GM15510 (cell line): ENCODE results near the gene TLR7.

Experiments used
- POLR2A ChIP-seq: IDR thresholded peaks from 3 replicates; pipeline ENCODE4 v1.6.1; 2011; ENCODE audit warnings: borderline replicate concordance; ENCODE audit not compliant: insufficient read length; ENCODE audit errors: extremely low read depth

TLR7 gene

GRCh38 chrX:12901486-12901885, 34.6 kb downstream of the TLR7 start:
- no peak for TF ChIP-seq POLR2A

GRCh38 chrX:12903646-12904045, 36.8 kb downstream of the TLR7 start:
- no peak for TF ChIP-seq POLR2A

- TF ChIP-seq POLR2A: no peak
Measured at GRCh38 chrX:12906046-12906761, 39.3 kb downstream of the TLR7 start, which contains the start of gene TLR8. Gene TLR8 (plus strand): TSS chrX:12906620. CDS start chrX:12906707, 87 bp downstream.

DNA sequence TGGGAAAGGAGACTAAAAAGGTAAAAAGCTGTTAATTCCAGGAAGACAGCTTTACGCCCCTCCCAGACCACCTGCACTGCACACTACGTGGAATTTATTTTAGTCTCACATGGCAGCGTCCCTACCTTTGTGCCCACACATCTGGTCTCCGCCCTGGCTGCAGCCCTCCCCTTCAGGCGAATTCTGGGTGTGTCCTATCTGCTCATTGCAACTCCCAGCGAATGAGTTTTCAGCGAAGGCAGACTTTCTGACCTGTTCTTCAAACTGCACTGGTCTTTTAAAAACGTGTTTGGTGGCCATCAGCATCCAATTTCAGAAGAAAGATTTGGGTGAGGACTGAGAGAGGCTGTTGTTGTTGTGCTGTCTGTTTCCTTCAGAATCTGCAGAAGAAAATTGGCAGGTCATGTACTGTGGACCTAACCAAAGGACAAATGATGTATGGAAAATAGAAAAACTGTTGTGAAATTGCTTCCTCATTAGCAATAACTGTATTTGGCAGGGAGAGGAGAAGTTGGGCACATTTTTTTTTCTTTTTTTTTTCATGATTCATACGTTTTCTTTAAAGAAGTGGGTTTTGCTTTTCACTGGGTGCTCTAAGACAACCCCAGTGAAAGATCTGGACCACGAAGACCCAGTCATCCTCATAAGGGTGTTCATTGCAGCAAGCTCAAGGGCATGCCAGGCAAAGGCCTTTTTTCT, 43.7 kb downstream of the TLR7 start:
- no peak for TF ChIP-seq POLR2A

- no peak for TF ChIP-seq POLR2A
Measured at GRCh38 chrX:12911122-12911470, 44.2 kb downstream of the TLR7 start.

DNA sequence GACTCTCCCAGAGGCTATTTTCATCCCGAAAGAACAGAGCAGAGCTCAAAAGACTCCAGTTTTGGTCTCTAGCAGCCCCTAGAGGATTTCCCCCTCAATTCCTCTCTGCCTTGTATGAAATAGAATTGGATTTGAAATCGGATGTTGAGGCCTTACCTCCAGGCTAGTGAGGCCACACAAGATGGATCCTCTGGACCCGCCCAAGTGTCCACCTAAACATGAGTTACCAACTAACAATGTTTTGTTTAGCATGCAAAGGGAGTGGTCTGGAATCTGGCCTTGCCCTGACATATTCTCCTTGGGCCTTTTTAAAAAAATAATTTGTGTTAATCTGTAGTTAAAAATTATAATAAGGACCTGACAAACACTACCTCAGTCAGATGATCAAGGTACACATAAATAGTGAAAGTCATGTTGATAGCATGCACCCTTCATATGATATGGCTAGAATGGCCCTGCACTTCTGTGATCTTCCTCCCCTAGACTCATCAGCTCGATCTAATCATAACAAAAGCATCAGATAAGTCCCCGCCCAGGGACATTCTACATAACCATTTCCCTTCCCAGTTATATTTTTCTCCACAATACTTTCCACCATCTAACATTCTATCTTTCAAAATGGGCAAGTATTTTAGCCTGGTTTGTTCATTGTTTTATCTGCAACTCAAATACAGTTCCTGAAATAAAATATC, 46.1 kb downstream of the TLR7 start:
- no peak for TF ChIP-seq POLR2A

GRCh38 chrX:12917753-12918152, 50.9 kb downstream of the TLR7 start:
- no peak for TF ChIP-seq POLR2A

GRCh38 chrX:12919051-12919450, 52.2 kb downstream of the TLR7 start:
- no peak for TF ChIP-seq POLR2A

GRCh38 chrX:12919620-12920019, 52.7 kb downstream of the TLR7 start:
- TF ChIP-seq POLR2A: no peak

DNA sequence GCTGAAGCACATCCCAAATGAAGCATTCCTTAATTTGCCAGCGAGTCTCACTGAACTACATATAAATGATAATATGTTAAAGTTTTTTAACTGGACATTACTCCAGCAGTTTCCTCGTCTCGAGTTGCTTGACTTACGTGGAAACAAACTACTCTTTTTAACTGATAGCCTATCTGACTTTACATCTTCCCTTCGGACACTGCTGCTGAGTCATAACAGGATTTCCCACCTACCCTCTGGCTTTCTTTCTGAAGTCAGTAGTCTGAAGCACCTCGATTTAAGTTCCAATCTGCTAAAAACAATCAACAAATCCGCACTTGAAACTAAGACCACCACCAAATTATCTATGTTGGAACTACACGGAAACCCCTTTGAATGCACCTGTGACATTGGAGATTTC, 54.1 kb downstream of the TLR7 start:
- no peak for TF ChIP-seq POLR2A

GRCh38 chrX:12921886-12922598, 55.2 kb downstream of the TLR7 start:
- no peak for TF ChIP-seq POLR2A

- no peak for TF ChIP-seq POLR2A
Measured at GRCh38 chrX:12922599-12922919, 55.7 kb downstream of the TLR7 start.

- no peak for TF ChIP-seq POLR2A
Measured at GRCh38 chrX:12929701-12930100, 62.8 kb downstream of the TLR7 start.

DNA sequence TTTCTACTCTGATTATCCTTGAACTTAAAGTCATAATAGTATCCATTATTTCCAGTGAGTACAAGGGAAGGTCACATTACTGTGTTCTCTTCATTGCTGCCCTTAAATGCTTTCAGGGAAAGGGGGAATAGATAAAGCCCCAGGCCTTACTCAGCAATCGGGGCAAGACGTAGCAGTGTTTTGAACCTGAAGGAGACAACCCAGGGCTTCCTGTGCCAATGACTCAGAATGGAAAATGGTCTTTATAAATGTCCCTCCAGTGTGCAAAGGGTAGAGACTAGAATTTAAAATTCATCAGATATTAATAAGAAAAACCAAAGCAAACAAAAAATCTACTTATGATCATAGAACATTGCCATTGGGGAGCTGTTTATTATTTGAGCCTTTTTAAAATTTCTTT, 63.3 kb downstream of the TLR7 start:
- TF ChIP-seq POLR2A: no peak

DNA sequence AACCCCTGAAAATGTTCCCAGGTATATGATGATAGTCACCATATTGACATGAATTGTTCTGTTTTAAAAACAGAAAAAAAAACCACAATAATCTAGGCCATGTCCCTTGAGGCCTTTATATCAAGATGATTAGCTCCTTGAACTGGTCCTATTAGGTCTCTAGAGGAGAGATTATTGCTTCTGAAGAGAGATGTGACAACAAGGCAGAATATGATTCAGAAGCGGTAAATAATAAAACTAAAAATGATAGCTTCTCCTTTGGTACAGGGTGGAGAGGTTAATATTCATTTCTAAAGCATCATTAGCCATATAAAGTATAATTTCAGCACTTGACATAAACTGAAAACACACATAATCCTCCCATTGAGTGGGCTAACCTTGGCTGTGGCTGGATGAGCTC, 65.4 kb downstream of the TLR7 start:
- TF ChIP-seq POLR2A: no peak
